ENCODE results near the gene KRT34. TPM values are rescaled to one million over a fixed set of nuclear protein-coding genes. Genes with fewer than 3 reads are reported as not detected.
"Not testable (repeated sequence)": the region's sequence is repeated elsewhere in the genome, so short reads cannot be mapped to it uniquely, and the experiment has no call there.

Gene KRT34
- total and polyA plus RNA-seq, 2 donors from 2014 or later: not detected

DNA sequence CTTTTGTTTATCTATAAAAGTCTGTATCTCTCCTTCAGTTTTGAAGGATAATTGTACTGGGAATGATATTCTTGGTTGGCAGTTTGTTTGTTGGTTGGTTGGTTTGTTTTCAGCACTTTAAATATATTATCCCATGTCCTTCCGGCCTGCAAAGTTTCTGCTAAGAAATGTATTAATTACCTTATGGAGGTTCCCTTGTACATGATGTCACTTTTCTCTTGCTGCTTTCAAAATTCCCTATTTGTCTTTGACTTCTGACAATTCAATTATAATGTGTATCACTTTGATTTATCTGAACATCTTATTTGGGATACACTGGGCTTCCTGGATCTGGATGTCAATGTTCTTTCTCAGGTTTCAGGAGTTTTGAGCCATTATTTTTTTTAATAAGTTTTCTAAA is 4.1 kb upstream of the KRT34 start:
- TF ChIP-seq, protein P1, sequence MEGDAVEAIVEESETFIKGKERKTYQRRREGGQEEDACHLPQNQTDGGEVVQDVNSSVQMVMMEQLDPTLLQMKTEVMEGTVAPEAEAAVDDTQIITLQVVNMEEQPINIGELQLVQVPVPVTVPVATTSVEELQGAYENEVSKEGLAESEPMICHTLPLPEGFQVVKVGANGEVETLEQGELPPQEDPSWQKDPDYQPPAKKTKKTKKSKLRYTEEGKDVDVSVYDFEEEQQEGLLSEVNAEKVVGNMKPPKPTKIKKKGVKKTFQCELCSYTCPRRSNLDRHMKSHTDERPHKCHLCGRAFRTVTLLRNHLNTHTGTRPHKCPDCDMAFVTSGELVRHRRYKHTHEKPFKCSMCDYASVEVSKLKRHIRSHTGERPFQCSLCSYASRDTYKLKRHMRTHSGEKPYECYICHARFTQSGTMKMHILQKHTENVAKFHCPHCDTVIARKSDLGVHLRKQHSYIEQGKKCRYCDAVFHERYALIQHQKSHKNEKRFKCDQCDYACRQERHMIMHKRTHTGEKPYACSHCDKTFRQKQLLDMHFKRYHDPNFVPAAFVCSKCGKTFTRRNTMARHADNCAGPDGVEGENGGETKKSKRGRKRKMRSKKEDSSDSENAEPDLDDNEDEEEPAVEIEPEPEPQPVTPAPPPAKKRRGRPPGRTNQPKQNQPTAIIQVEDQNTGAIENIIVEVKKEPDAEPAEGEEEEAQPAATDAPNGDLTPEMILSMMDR (IDR thresholded peaks at IDR 0.05; ENCODE audit: borderline replicate concordance, extremely low read depth, insufficient read depth): no peak
- Histone ChIP-seq H3K4me1 (ENCODE audit: control insufficient read depth in 2 of 3, insufficient read depth in 2 of 3, low read depth in 1 of 3, low read length in 3 of 3) (no peaks in the 10 kb centered on the region), H3K36me3 (ENCODE audit: control insufficient read depth in 2 of 3, insufficient read depth in 3 of 3, low read length in 3 of 3) (no peaks in the 10 kb centered on the region), H3K27ac (ENCODE audit: low read depth in 2 of 2, low read length in 2 of 2) (no peak overlapping the region), H3K9me3 (ENCODE audit: control insufficient read depth in 2 of 3, insufficient read depth in 1 of 3, low read length in 3 of 3) (peaks cover 0 to 3% (median 0%) of the 10 kb centered on the region in 3 donors), H3K9ac (ENCODE audit: low read length in 3 of 3) (no peak overlapping the region), H3K27me3 (ENCODE audit: control insufficient read depth, insufficient read depth, low read length) (no peaks in the 10 kb centered on the region), H3K4me3 (ENCODE audit: low read length in 3 of 3) (no peak overlapping the region)
- intact Hi-C loops (cut with DNase I): no loop called here
- DNase-seq: no peak
- FAIRE-seq: no peak

DNA sequence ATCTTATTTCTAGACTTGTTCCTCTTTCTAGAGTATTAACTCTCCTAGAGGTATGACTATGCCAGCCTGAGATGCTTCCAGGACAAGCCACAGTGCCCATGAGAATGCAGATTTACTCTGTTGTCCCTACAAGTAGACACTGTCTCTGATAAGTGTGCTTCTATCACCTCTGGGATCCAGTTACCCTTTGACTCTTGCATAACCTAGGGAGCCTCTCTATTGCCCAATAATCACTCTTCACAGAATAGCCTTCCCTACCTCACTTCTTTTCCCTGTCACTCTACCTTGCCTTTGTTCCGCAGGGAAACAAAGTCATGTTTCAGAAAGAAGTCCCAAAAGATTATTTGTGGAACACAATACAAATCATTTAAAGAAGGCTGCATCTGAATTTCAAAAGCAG is 1.6 kb upstream of the KRT34 start:
- Histone ChIP-seq H3K9me3 (ENCODE audit: control insufficient read depth in 2 of 3, insufficient read depth in 1 of 3, low read length in 3 of 3) (peaks cover 0 to 3% (median 0%) of the 10 kb centered on the region in 3 donors), H3K27ac (ENCODE audit: low read depth in 2 of 2, low read length in 2 of 2) (no peak overlapping the region), H3K4me1 (ENCODE audit: control insufficient read depth in 2 of 3, insufficient read depth in 2 of 3, low read depth in 1 of 3, low read length in 3 of 3) (no peaks in the 10 kb centered on the region), H3K4me3 (ENCODE audit: low read length in 3 of 3) (no peak overlapping the region), H3K27me3 (ENCODE audit: control insufficient read depth, insufficient read depth, low read length) (no peaks in the 10 kb centered on the region), H3K36me3 (ENCODE audit: control insufficient read depth in 2 of 3, insufficient read depth in 3 of 3, low read length in 3 of 3) (no peaks in the 10 kb centered on the region), H3K9ac (ENCODE audit: low read length in 3 of 3) (no peak overlapping the region)
- intact Hi-C loops (cut with DNase I): no loop called here
- FAIRE-seq (no peak), DNase-seq (no peak)
- TF ChIP-seq, protein P1 (IDR thresholded peaks at IDR 0.05; ENCODE audit: borderline replicate concordance, extremely low read depth, insufficient read depth): no peak

DNA sequence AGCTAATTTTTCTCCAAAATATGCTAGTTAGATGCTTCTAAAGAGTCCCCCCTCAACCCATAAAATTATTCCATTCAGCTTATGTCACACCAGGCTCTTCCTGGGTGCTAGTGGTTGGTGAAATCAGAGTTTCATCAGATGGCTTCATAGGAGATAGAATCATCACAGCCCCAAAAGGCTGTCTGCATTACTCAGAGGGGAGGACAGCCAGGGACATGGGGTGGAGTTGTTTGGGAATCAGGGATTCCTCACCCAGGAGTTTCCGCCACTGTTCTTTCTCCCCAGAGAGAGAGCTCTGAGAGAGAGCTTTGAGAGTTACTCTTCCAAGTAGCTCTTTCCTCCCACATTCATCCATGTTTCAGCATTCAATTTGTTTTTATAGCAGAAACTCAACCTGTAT is 288 bp upstream of the KRT34 start:
- intact Hi-C loops (cut with DNase I): no loop called here
- no peak overlapping the region for H3K27ac ChIP-seq (ENCODE audit: low read depth in 2 of 2, low read length in 2 of 2)
- no peak for FAIRE-seq
- no peak overlapping the region for H3K9ac ChIP-seq (ENCODE audit: low read length in 3 of 3)
- H3K9me3 ChIP-seq (ENCODE audit: control insufficient read depth in 2 of 3, insufficient read depth in 1 of 3, low read length in 3 of 3): peaks cover 0 to 3% (median 0%) of the 10 kb centered on the region in 3 donors
- TF ChIP-seq, protein P1 (IDR thresholded peaks at IDR 0.05; ENCODE audit: borderline replicate concordance, extremely low read depth, insufficient read depth): no peak
- no peaks in the 10 kb centered on the region for H3K36me3 ChIP-seq (ENCODE audit: control insufficient read depth in 2 of 3, insufficient read depth in 3 of 3, low read length in 3 of 3)
- no peaks in the 10 kb centered on the region for H3K27me3 ChIP-seq (ENCODE audit: control insufficient read depth, insufficient read depth, low read length)
- H3K4me1 ChIP-seq (ENCODE audit: control insufficient read depth in 2 of 3, insufficient read depth in 2 of 3, low read depth in 1 of 3, low read length in 3 of 3): no peaks in the 10 kb centered on the region
- DNase-seq: no peak
- no peak overlapping the region for H3K4me3 ChIP-seq (ENCODE audit: low read length in 3 of 3)

DNA sequence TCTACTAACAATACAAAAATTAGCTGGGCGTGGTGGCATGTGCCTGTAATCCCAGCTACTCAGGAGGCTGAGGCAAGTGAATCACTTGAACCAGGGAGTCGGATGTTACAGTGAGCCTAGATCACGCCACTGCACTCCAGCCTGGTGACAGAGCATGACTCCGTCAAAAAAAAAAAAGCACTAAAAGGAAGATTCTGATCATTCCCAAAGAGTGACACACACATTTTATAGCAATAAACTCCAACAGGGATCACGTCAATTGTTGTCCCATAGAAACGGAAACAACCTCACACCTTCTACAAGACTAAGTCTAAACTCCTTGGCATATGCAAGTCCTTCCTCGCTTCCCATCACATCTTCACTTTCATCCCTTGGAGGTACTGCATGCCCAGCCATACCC is 2.0 kb downstream of the KRT34 start:
- DNase-seq; H3K9ac ChIP-seq (ENCODE audit: low read length in 3 of 3); H3K4me3 ChIP-seq (ENCODE audit: low read length in 3 of 3); H3K9me3 ChIP-seq (ENCODE audit: control insufficient read depth in 2 of 3, insufficient read depth in 1 of 3, low read length in 3 of 3); H3K4me1 ChIP-seq (ENCODE audit: control insufficient read depth in 2 of 3, insufficient read depth in 2 of 3, low read depth in 1 of 3, low read length in 3 of 3); intact Hi-C loops (cut with DNase I); FAIRE-seq; H3K27me3 ChIP-seq (ENCODE audit: control insufficient read depth, insufficient read depth, low read length); H3K27ac ChIP-seq (ENCODE audit: low read depth in 2 of 2, low read length in 2 of 2); H3K36me3 ChIP-seq (ENCODE audit: control insufficient read depth in 2 of 3, insufficient read depth in 3 of 3, low read length in 3 of 3): not testable (repeated sequence)

Data from kidney (tissue), 14 donors.